Mucosa of descending colon (tissue), 3 donors: Measurements from ENCODE around the gene NRK. TPM values are rescaled to one million over a fixed set of nuclear protein-coding genes. Genes with fewer than 3 reads are reported as not detected.
"Not testable (repeated sequence)": the region's sequence is repeated elsewhere in the genome, so short reads cannot be mapped to it uniquely, and the experiment has no call there.

Source experiments
- ATAC-seq: fragments of 200-7000 bp; cut with Tn5 transposase; one replicate; pipeline ENCODE4 v1.9.1; 2020; ENCODE audit warnings: mild to moderate bottlenecking, moderate library complexity
- DNase-seq, 3 donors: peaks; one replicate each; pipeline ENCODE4 v3.0.0-alpha.2; 2020
- H3K36me3 ChIP-seq: fragments of 200-600 bp; one replicate; pipeline ENCODE4 v1.8.0; 2021; ENCODE audit warnings: low read depth, mild to moderate bottlenecking
- H3K4me1 ChIP-seq: fragments of 200-600 bp; one replicate; pipeline ENCODE4 v1.8.0; 2021; ENCODE audit warnings: low read depth, mild to moderate bottlenecking
- H3K4me3 ChIP-seq: fragments of 200-600 bp; one replicate; pipeline ENCODE4 v1.8.0; 2021; ENCODE audit warnings: mild to moderate bottlenecking
- H3K9me3 ChIP-seq: fragments of 200-600 bp; one replicate; pipeline ENCODE4 v1.8.0; 2021; ENCODE audit warnings: mild to moderate bottlenecking
- CTCF ChIP-seq: fragments of 200-600 bp; IDR thresholded peaks from one replicate; pipeline ENCODE4 v1.8.0; 2022; ENCODE audit warnings: antibody characterized with exemption, mild to moderate bottlenecking
- intact Hi-C, 2 donors: fragments of 100-400 bp; cut with DNase I in 1 of 2; cut with micrococcal nuclease in 1 of 2; formaldehyde crosslinking; loops; one replicate each; pipeline versions ENCODE4 v1.11.0 to v1.11.1; 2022; cut with DNase I, micrococcal nuclease
- long read RNA-seq, 2 donors: library from polyadenylated mRNA; unstranded; transcript quantifications; one replicate each; pipeline ENCODE4 v2.0.0, GENCODE V29; 2019 to 2021
- total RNA-seq, 3 donors: library from RNA; stranded (reverse); fragmentation: NEBNext Ultra II Directional in 2 of 3; extraction: Animal tissue kit (Norgen Biotek cat#: 25700) in 2 of 3; gene quantifications; one replicate each; pipeline versions ENCODE4 v1.2.1 to v1.2.4, GENCODE V29; 2021 to 2023
- donor health status: DM: no; HTN: no; CAD: no; lungs with moderate emphysema.
- donor health status: DM: no; HTN: no; CAD: no.
- donor health status: DM: no; HTN: yes; CAD: no.

NRK gene
- 1 to 10 TPM in 1 of 3 donors, under 1 TPM in 2; 0.10 to 2.4 (median 0.20) TPM for total RNA-seq
- long read RNA-seq, donor 1, partial matches to known transcripts: 1 of 1 reads
- long read RNA-seq, donor 1, other reads (novel, unspliced or antisense): 0 of 1 reads
- long read RNA-seq, donor 2: 0 reads

- no peak for TF ChIP-seq CTCF
- H3K4me1 ChIP-seq: no peaks in the 10 kb centered on the region
- no peaks in the 10 kb centered on the region for H3K9me3 ChIP-seq
- no peak within 1 kb of the TSS for H3K4me3 ChIP-seq
- ATAC-seq (no peak), DNase-seq (peak; percentile 1 to 41 (median 17))
- H3K36me3 ChIP-seq: no peaks in the 10 kb centered on the region
- intact Hi-C loops: no loop called here
Observed at GRCh38 chrX:105822138-105823091, at the start of gene NRK. Gene NRK, plus strand, starts transcription at chrX:105822539. Its CDS starts 307 bp downstream, at chrX:105822846.

GRCh38 chrX:105773801-105774200 lies 48.5 kb upstream of the NRK start:
- no peaks in the 10 kb centered on the region for H3K9me3 ChIP-seq
- no peaks in the 10 kb centered on the region for H3K36me3 ChIP-seq
- intact Hi-C loops: no loop called here
- no peak overlapping the region for H3K4me3 ChIP-seq
- no peaks in the 10 kb centered on the region for H3K4me1 ChIP-seq
- no peak for DNase-seq
- no peak for TF ChIP-seq CTCF
- ATAC-seq: no peak

- intact Hi-C loops: no loop called here
- DNase-seq (no peak), ATAC-seq (no peak)
- Histone ChIP-seq H3K9me3 (no peaks in the 10 kb centered on the region), H3K4me3 (no peak overlapping the region), H3K4me1 (no peaks in the 10 kb centered on the region), H3K36me3 (no peaks in the 10 kb centered on the region)
- TF ChIP-seq CTCF: no peak
Observed at GRCh38 chrX:105775679-105776078, 46.7 kb upstream of the NRK start.

- DNase-seq (no peak), ATAC-seq (no peak)
- no peak for TF ChIP-seq CTCF
- H3K36me3 ChIP-seq: no peaks in the 10 kb centered on the region
- no peaks in the 10 kb centered on the region for H3K9me3 ChIP-seq
- H3K4me3 ChIP-seq: no peak overlapping the region
- H3K4me1 ChIP-seq: no peaks in the 10 kb centered on the region
- intact Hi-C loops: no loop called here
Observed at GRCh38 chrX:105781804-105782203, 40.5 kb upstream of the NRK start.

GRCh38 chrX:105796877-105797276 lies 25.5 kb upstream of the NRK start:
- ATAC-seq, H3K4me3 ChIP-seq, intact Hi-C loops, H3K9me3 ChIP-seq, H3K36me3 ChIP-seq, H3K4me1 ChIP-seq: not testable (repeated sequence)
- peak in 1 of 3 donors; percentile 19 for DNase-seq

GRCh38 chrX:105803891-105804290 lies 18.4 kb upstream of the NRK start:
- intact Hi-C loops: no loop called here
- Histone ChIP-seq H3K36me3 (no peaks in the 10 kb centered on the region), H3K4me1 (no peaks in the 10 kb centered on the region), H3K9me3 (no peaks in the 10 kb centered on the region), H3K4me3 (no peak overlapping the region)
- DNase-seq (no peak), ATAC-seq (no peak)
- no peak for TF ChIP-seq CTCF

GRCh38 chrX:105805655-105806054 lies 16.7 kb upstream of the NRK start:
- DNase-seq, intact Hi-C loops, H3K9me3 ChIP-seq, H3K4me3 ChIP-seq, ATAC-seq, H3K36me3 ChIP-seq, H3K4me1 ChIP-seq: not testable (repeated sequence)
